HG03095 (cell line): ENCODE measurements around the gene IL5RA.
A peak's percentile ranks its signal among the peaks of the same experiment; 100 is the strongest.

Experiments
- ATAC-seq: cut with Tn5 transposase; IDR thresholded peaks from one replicate; pipeline ENCODE4 v1.9.1; 2021; ENCODE audit warnings: moderate library complexity; ENCODE audit not compliant: unreplicated experiment

The IL5RA gene

GRCh38 chr3:3066910-3067309, 43.3 kb downstream of the IL5RA start:
- ATAC-seq = no peak

- peak; percentile 61 for ATAC-seq
Observed at GRCh38 chr3:3066378-3066777, 43.8 kb downstream of the IL5RA start.

GRCh38 chr3:3065876-3066275, 44.3 kb downstream of the IL5RA start:
- ATAC-seq = peak; percentile 36

GRCh38 chr3:3064297-3064696, 45.9 kb downstream of the IL5RA start:
- no peak for ATAC-seq

GRCh38 chr3:3059645-3060044, 50.5 kb downstream of the IL5RA start:
- no peak for ATAC-seq

- no peak for ATAC-seq
Observed at GRCh38 chr3:3053974-3054373, 56.2 kb downstream of the IL5RA start.

GRCh38 chr3:3038201-3038991, 71.8 kb downstream of the IL5RA start:
- ATAC-seq = no peak

GRCh38 chr3:3037156-3037555, 73.0 kb downstream of the IL5RA start:
- no peak for ATAC-seq

GRCh38 chr3:3031326-3031725, 78.8 kb downstream of the IL5RA start:
- ATAC-seq = no peak

GRCh38 chr3:3027976-3028567, 82.1 kb downstream of the IL5RA start:
- ATAC-seq = peak; percentile 98

- no peak for ATAC-seq
Observed at GRCh38 chr3:3023111-3023745, 86.9 kb downstream of the IL5RA start.

- ATAC-seq = no peak
Observed at GRCh38 chr3:3020209-3020608, 90.0 kb downstream of the IL5RA start.
